Right kidney (tissue), 1 donor: ENCODE data around the gene BIN1.
A peak's percentile ranks its signal among the peaks of the same experiment; 100 is the strongest.

Experiments
- DNase-seq: peaks from one replicate; pipeline ENCODE4 v3.0.0-alpha.2; 2016

BIN1 gene

DNA sequence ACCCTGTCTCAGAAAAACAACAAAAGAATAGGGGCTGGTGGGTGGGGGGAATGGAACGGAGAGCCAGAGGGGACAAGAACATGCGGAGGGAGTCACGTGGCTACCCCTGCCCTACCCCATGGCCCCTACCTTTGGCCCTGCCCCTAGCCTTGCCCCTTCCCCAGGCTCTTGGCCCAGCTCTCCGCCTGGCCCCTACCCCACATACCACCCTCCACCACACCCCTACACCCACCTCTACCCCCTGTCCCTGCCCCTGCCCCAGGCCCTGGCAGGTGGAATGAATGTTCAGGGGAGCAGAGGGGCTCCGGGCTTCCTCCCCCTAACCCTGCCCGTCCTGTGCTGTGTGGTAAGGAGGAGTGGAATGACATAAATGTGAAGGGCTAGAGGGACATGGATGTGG lies 15.1 kb downstream of the BIN1 start:
- DNase-seq = no peak

DNA sequence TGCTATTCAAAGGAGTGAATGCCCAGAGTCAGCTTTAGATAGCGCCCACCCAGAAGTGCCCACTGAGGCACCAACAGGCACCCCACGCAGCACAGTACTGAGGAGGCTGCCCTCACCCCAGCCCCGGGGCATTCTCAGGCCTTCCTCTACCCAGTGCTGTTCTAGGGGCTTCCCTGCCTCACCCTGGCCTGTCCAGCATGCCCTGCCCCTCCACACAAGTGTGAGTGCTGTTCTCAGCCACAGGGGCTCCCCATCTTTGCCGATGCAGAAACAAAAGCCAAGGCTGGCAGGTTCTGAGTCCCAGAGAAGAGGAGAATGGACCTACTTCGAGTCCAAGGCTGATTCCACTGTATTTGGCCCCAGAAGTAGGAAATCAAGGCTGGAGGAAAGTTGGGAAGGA lies 15.8 kb downstream of the BIN1 start:
- no peak for DNase-seq

DNA sequence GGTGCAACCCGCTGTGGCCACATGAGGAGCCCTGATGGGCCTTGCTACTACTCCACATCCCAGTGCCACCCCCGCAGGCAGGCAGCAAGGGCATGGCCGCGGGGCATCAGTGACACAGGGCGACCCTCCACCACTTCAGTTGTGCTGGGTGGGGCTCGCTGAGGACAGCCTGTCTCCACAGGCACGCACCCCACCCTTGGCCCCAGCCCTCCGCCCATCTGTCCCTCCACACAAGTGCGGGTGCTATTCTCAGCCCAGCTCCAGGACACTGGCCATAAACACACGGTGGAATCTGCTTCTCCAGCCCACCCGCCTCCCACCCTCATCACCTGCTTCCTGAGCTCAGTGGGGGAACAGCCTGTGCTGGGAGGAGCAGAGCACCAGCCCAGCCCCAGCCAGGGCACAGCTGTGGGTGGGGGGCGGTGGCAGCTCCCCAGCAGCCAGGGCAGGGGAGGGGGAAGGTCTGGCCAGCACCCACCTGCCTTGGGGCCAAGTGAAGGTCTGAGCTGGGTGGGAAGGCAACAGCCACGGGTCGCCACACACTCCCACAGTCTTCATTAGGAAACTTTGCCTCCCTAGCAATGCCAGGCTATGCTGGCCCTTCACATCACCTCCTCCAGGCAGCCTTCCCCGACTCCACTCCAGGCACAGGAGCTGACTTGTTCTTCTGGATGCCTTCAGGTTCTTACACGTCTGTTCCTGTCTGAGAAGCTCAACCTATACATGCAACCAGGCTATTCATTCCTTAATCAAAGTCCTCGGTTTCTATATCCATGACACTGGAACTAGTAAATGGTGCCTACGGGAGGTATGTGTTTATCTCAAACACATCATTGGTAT lies 16.5 kb downstream of the BIN1 start:
- no peak for DNase-seq

- DNase-seq = no peak
These were observed 17.3 kb downstream of the BIN1 start for GRCh38 chr2:127089478-127090235.

- DNase-seq = no peak
These were observed 18.2 kb downstream of the BIN1 start for GRCh38 chr2:127088706-127089105.

GRCh38 chr2:127087791-127088495 lies 19.0 kb downstream of the BIN1 start:
- no peak for DNase-seq

DNA sequence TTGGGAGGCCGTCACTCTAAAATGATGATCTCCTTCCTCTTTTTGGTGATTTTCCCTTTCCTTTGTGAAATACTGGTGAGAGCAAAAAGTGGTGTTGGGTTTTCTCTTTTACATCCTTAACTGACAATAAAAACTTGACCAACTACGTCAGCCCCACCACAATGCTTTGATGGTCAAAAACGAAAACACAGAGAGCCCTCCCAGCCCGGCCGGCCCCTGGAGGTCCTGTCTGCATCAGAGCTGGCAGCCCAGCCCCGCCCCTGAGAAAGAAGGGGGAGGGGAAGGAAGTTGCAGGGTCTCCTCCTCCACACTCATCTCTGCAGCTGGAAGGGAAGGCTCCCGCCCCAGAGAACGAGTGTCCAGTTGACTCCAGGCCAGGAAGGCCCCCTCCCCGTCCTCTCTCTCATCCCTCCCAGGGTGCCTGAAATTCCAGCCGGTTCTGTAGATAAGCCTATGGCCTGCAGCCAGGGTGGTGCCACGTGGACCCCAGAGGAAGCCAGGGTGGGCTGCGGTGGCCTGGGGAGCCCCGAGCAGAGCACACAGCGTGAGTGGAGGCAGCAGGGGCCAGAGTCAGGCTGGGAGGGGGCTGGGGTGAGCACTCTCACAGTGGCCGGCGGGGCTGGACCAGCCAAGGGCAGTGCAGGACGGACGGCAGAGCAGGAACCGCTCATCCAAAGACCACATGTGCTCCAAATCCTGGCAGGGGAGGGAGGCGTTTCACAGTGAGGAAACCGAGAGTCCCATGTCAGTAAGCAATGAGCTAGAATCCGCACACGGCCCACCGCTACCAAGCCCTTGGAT lies 19.8 kb downstream of the BIN1 start:
- peak; percentile 82 for DNase-seq

DNA sequence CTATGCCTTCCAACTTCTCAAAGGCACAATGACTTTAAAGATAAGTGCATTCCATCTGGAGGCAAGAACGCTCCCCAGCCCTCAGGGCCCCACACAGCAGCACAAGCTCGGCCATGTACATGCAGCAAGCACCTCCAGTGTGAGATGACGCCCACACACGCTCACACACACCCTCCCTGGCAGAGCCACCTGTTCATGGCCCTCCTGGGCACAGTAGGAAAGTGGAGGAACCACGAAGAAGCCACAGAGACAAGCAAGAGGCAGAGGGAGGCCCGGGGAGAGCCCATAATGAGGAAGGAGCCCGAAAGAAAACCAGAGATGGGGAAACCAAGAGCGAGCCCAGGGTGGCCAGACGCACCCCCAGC lies 21.7 kb downstream of the BIN1 start:
- DNase-seq = no peak

- DNase-seq = no peak
These were observed 22.2 kb downstream of the BIN1 start for GRCh38 chr2:127084611-127085316.

GRCh38 chr2:127083819-127084503 lies 23.0 kb downstream of the BIN1 start:
- DNase-seq = peak; percentile 55

GRCh38 chr2:127082974-127083373 lies 24.0 kb downstream of the BIN1 start:
- DNase-seq = no peak

GRCh38 chr2:127081826-127082633 lies 24.9 kb downstream of the BIN1 start:
- DNase-seq = peak; percentile 58

- DNase-seq = no peak
These were observed 25.8 kb downstream of the BIN1 start for GRCh38 chr2:127080938-127081755.

- DNase-seq = no peak
These were observed 26.6 kb downstream of the BIN1 start for GRCh38 chr2:127080226-127080937.

GRCh38 chr2:127079358-127079920 lies 27.5 kb downstream of the BIN1 start:
- no peak for DNase-seq

GRCh38 chr2:127078666-127079270 lies 28.2 kb downstream of the BIN1 start:
- DNase-seq = no peak

DNA sequence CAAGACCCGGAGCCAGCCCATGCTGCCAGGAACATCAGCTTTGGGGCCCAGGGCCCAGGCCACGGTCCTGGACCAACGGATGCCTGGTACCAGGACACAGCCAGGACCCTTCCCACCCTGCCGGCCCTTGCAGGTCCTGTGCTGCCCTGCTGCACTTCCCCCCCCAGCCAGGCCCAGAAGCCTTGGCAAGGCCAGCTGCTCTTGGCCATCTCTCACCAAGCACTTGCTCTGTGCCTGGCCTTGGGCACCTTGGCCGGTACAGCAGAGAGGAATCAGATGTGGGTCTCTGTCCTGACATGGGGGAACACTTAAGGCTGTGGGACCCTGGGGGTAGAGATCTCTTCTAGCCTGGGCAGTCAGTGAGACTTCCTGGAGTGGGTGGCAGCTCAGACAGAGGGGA lies 28.9 kb downstream of the BIN1 start:
- no peak for DNase-seq

GRCh38 chr2:127076924-127077323 lies 30.0 kb downstream of the BIN1 start:
- DNase-seq = no peak
